ENCODE measurements around the gene SUPT4H1. TPM values are rescaled to one million over a fixed set of nuclear protein-coding genes. Genes with fewer than 3 reads are reported as not detected.
A peak's percentile ranks its signal among the peaks of the same experiment; 100 is the strongest.

Gene SUPT4H1
- total RNA-seq, 1 donor from 2014 or later = 40.0 TPM

- ATAC-seq = peak; percentile 47
- no peak for DNase-seq (ENCODE audit: low spot score)
Observed at GRCh38 chr17:58330997-58331814, 20.8 kb downstream of the SUPT4H1 start.

GRCh38 chr17:58330538-58330996 is 21.4 kb downstream of the SUPT4H1 start:
- DNase-seq (ENCODE audit: low spot score) = no peak
- no peak for ATAC-seq

GRCh38 chr17:58329810-58330537 is 22.0 kb downstream of the SUPT4H1 start:
- ATAC-seq = no peak
- DNase-seq (ENCODE audit: low spot score) = no peak

- DNase-seq (ENCODE audit: low spot score) (no peak), ATAC-seq (peak; percentile 35)
Observed at GRCh38 chr17:58329035-58329809, 22.8 kb downstream of the SUPT4H1 start.

- DNase-seq (ENCODE audit: low spot score) (no peak), ATAC-seq (no peak)
Observed at GRCh38 chr17:58328195-58329034, 23.6 kb downstream of the SUPT4H1 start, which contains the start of gene TSPOAP1. Gene TSPOAP1, minus strand, starts transcription at chr17:58328795. Its CDS starts 875 bp downstream, at chr17:58327920.

- DNase-seq (ENCODE audit: low spot score) (no peak), ATAC-seq (no peak)
Observed at GRCh38 chr17:58327363-58328194, 24.4 kb downstream of the SUPT4H1 start.

GRCh38 chr17:58326609-58327362 is 25.2 kb downstream of the SUPT4H1 start:
- DNase-seq (ENCODE audit: low spot score) (no peak), ATAC-seq (no peak)

- DNase-seq (ENCODE audit: low spot score) (no peak), ATAC-seq (no peak)
Observed at GRCh38 chr17:58325976-58326468, 26.0 kb downstream of the SUPT4H1 start.

GRCh38 chr17:58325289-58325726 is 26.7 kb downstream of the SUPT4H1 start:
- DNase-seq (ENCODE audit: low spot score) = no peak
- no peak for ATAC-seq

GRCh38 chr17:58324409-58325288 is 27.4 kb downstream of the SUPT4H1 start:
- ATAC-seq (peak; percentile 90), DNase-seq (ENCODE audit: low spot score) (no peak)

- ATAC-seq (no peak), DNase-seq (ENCODE audit: low spot score) (no peak)
Observed at GRCh38 chr17:58324056-58324408, 28.0 kb downstream of the SUPT4H1 start.

GRCh38 chr17:58323366-58324055 is 28.5 kb downstream of the SUPT4H1 start:
- DNase-seq (ENCODE audit: low spot score) (no peak), ATAC-seq (no peak)

GRCh38 chr17:58322581-58323185 is 29.3 kb downstream of the SUPT4H1 start:
- no peak for DNase-seq (ENCODE audit: low spot score)
- ATAC-seq = no peak

GRCh38 chr17:58321571-58322525 is 30.2 kb downstream of the SUPT4H1 start:
- DNase-seq (ENCODE audit: low spot score) (no peak), ATAC-seq (no peak)
